GM19193 (cell line): Measurements from ENCODE around the gene GJB2.

Experiments used
- POLR2A ChIP-seq: IDR thresholded peaks from 4 replicates; pipeline ENCODE4 v1.6.1; 2011; ENCODE audit not compliant: insufficient read depth, insufficient read length; ENCODE audit errors: extremely low read depth

GJB2 gene

GRCh38 chr13:20192836-20193161 lies at the start of gene GJB2:
TSS of gene GJB2 (minus strand) at chr13:20192938. CDS start at chr13:20189581, 3,357 bp downstream.
- no peak for TF ChIP-seq POLR2A

GRCh38 chr13:20241593-20241992 lies 48.9 kb upstream of the GJB2 start:
- no peak for TF ChIP-seq POLR2A

- no peak for TF ChIP-seq POLR2A
These were observed 47.0 kb upstream of the GJB2 start for GRCh38 chr13:20239748-20240147.

- no peak for TF ChIP-seq POLR2A
These were observed 40.0 kb upstream of the GJB2 start for GRCh38 chr13:20232556-20233277.

- no peak for TF ChIP-seq POLR2A
These were observed 39.3 kb upstream of the GJB2 start, which contains the start of gene GJB6 for GRCh38 chr13:20231839-20232555. TSS of gene GJB6 (minus strand) at chr13:20232319. CDS start at chr13:20223480, 8,839 bp downstream.

- TF ChIP-seq POLR2A, result no peak
These were observed 38.4 kb upstream of the GJB2 start for GRCh38 chr13:20230913-20231838.

- TF ChIP-seq POLR2A, result no peak
These were observed 35.0 kb upstream of the GJB2 start for GRCh38 chr13:20227730-20228129.

- TF ChIP-seq POLR2A, result no peak
These were observed 34.5 kb upstream of the GJB2 start for GRCh38 chr13:20227288-20227687.

GRCh38 chr13:20222553-20222952 lies 29.8 kb upstream of the GJB2 start:
- no peak for TF ChIP-seq POLR2A

- TF ChIP-seq POLR2A, result no peak
These were observed 29.0 kb upstream of the GJB2 start for GRCh38 chr13:20221772-20222171.

- TF ChIP-seq POLR2A, result no peak
These were observed 26.8 kb upstream of the GJB2 start for GRCh38 chr13:20219577-20219976.

GRCh38 chr13:20217168-20217567 lies 24.4 kb upstream of the GJB2 start:
- no peak for TF ChIP-seq POLR2A

GRCh38 chr13:20209948-20210347 lies 17.2 kb upstream of the GJB2 start:
- no peak for TF ChIP-seq POLR2A

GRCh38 chr13:20206698-20207235 lies 14.0 kb upstream of the GJB2 start:
- no peak for TF ChIP-seq POLR2A
